PFSK-1 (cell line): ENCODE measurements around the gene CHD5.

Experiments used
- FOXP2 ChIP-seq: optimal IDR thresholded peaks from 2 replicates; pipeline ENCODE3; 2011; ENCODE audit warnings: borderline replicate concordance, control low read depth, inconsistent platforms; ENCODE audit not compliant: insufficient read depth; ENCODE audit errors: extremely low read length, extremely low read depth
- POLR2AphosphoS5 ChIP-seq: IDR thresholded peaks from 2 replicates; pipeline ENCODE4 v1.6.1; 2012; ENCODE audit warnings: low read depth, mild to moderate bottlenecking, control low read depth, low read length, moderate library complexity
- SIN3A ChIP-seq: IDR thresholded peaks from 2 replicates; pipeline ENCODE4 v1.6.1; 2012; ENCODE audit warnings: mild to moderate bottlenecking, low read length, moderate library complexity, borderline replicate concordance; ENCODE audit not compliant: insufficient read depth
- TAF1 ChIP-seq: IDR thresholded peaks from 2 replicates; pipeline ENCODE4 v1.6.1; 2012; ENCODE audit warnings: low read length, control low read depth, borderline replicate concordance; ENCODE audit not compliant: insufficient read depth
- TF ChIP-seq, protein P1 (sequence below), 2 experiments: IDR thresholded peaks; 2 replicates each; pipeline versions ENCODE4 v1.6.1 to v1.8.0; 2011 to 2012; ENCODE audit warnings: low read depth in 2 of 2, low read length in 2 of 2, control low read depth in 1 of 2, inconsistent platforms in 1 of 2, mild to moderate bottlenecking in 1 of 2, moderate library complexity in 1 of 2; ENCODE audit not compliant: insufficient read depth in 1 of 2

Gene CHD5

DNA sequence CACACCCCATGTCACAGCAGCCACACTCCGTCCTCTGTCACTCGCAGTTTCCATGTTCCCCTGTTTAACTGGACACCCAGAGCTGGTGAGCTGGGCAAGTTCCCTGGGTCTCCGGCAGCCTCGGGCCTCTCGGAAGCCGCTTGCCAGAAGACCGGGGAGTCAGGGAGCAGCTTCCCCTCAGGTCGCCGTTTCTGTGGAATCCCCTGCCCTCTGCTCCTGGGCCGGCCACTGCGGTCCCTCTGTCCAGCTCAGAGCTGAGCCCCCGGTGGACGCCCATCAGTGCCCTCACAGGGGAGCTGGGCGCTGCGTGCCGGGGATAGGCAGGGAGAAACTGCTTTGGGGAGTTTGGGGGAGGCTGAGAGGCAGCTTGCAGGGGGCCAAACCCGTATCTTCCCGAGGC lies 96.7 kb downstream of the CHD5 start:
- no peak for TF ChIP-seq FOXP2
- no peak for TF ChIP-seq POLR2AphosphoS5
- TF ChIP-seq, protein P1, sequence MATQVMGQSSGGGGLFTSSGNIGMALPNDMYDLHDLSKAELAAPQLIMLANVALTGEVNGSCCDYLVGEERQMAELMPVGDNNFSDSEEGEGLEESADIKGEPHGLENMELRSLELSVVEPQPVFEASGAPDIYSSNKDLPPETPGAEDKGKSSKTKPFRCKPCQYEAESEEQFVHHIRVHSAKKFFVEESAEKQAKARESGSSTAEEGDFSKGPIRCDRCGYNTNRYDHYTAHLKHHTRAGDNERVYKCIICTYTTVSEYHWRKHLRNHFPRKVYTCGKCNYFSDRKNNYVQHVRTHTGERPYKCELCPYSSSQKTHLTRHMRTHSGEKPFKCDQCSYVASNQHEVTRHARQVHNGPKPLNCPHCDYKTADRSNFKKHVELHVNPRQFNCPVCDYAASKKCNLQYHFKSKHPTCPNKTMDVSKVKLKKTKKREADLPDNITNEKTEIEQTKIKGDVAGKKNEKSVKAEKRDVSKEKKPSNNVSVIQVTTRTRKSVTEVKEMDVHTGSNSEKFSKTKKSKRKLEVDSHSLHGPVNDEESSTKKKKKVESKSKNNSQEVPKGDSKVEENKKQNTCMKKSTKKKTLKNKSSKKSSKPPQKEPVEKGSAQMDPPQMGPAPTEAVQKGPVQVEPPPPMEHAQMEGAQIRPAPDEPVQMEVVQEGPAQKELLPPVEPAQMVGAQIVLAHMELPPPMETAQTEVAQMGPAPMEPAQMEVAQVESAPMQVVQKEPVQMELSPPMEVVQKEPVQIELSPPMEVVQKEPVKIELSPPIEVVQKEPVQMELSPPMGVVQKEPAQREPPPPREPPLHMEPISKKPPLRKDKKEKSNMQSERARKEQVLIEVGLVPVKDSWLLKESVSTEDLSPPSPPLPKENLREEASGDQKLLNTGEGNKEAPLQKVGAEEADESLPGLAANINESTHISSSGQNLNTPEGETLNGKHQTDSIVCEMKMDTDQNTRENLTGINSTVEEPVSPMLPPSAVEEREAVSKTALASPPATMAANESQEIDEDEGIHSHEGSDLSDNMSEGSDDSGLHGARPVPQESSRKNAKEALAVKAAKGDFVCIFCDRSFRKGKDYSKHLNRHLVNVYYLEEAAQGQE (IDR thresholded peaks at IDR 0.05; ENCODE audit: insufficient read depth in 1 of 2, low read depth in 2 of 2, low read length in 2 of 2), result no peak
- no peak for TF ChIP-seq SIN3A
- TF ChIP-seq TAF1, result no peak

DNA sequence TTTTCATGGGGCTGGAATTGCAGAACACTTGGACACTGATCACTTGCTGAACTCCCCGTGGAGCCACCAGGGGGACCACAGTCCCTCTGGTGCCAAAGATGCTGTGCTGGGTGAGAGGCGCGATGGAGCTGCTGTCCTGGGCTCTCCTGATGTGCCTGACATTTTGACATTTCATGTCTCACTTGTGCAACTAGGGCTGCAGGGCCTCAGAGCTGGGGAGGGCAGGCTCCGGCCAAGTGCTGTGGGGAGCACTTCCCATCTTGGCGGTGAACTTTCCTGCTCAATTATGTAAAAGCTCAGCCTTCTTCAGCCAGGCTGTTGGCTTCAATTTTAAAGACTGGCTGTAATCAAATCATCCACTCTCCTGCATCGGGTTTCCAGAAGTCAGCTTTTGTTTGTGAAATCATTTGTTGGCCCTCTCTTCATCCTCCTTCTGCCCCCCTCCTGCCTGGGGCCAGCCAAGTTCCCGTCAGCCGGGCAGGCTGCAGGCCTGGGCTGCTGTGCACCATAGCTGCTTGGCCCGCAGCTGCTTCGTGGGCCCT lies 97.6 kb downstream of the CHD5 start:
- TF ChIP-seq FOXP2 (no peak), TAF1 (no peak), SIN3A (no peak), POLR2AphosphoS5 (no peak)
- TF ChIP-seq, protein P1 (IDR thresholded peaks at IDR 0.05; ENCODE audit: insufficient read depth in 1 of 2, low read depth in 2 of 2, low read length in 2 of 2), result no peak

DNA sequence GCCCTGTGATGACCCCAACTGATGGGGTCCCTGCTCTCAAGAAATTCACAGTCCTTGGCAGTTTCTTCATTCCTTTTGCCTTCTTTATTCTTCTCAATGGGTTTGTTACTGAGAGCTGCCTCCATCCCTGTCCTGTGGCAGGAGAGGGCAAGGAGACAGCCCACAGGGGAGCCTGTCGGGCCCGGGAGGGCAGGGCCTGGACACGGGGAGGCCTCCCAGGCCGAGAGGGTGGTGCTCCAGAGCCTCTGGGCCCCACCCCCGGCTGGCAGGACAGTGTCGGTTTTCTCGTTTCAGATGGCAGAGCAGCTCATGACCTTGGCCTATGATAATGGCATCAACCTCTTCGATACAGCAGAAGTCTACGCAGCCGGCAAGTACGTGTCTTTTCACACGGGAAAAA lies 98.2 kb downstream of the CHD5 start:
- TF ChIP-seq SIN3A (no peak), POLR2AphosphoS5 (no peak), TAF1 (no peak)
- TF ChIP-seq, protein P1 (IDR thresholded peaks at IDR 0.05; ENCODE audit: insufficient read depth in 1 of 2, low read depth in 2 of 2, low read length in 2 of 2), result no peak

DNA sequence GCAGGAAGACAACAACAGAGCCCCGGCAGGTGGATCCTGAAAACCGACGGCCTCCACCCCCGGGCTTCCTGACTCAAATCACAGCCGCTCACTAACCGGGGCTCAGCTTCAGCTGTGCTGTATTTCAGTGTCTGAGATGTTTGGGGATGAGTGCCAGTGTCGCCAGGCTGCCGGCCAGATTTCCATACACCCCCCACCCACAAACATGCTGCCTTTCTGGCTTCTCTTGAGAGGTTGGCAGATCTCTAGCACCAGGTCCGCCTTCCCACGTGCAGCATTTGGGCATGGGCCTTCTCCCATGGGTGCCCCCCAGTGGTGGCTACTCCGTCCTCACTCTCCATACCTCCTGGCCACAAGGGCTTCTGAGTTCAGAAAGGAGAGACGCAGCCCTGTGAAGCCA lies 99.7 kb downstream of the CHD5 start:
- TF ChIP-seq, protein P1 (IDR thresholded peaks at IDR 0.05; ENCODE audit: insufficient read depth in 1 of 2, low read depth in 2 of 2, low read length in 2 of 2), result no peak
- TF ChIP-seq POLR2AphosphoS5 (no peak), SIN3A (no peak), TAF1 (no peak), FOXP2 (no peak)

DNA sequence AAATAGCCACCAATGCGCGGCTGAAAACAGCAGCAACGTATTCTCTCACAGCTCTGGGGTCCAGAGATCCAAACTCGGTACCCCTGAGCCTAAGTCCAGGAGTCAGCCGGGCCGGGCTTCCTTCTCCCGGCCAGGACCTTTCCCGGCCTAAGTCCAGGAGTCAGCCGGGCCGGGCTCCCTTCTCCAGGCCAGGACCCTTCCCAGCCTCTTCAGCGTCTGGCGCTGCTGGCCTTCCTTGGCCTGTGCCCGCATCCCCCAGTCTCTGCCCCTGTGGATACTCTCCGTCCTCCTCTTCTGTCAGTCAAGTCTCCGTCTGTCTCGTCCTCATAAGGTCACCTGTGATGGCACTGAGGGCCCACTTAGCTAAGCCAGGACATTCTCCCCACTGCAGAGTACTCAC lies 102.2 kb downstream of the CHD5 start:
- TF ChIP-seq, protein P1 (IDR thresholded peaks at IDR 0.05; ENCODE audit: insufficient read depth in 1 of 2, low read depth in 2 of 2, low read length in 2 of 2), result no peak
- no peak for TF ChIP-seq FOXP2
- TF ChIP-seq SIN3A, result no peak
- no peak for TF ChIP-seq TAF1
- no peak for TF ChIP-seq POLR2AphosphoS5
